Parathyroid adenoma (tissue), 2 donors: ENCODE measurements around the gene MTRF1.

ENCODE experiments used
- H2AFZ ChIP-seq: fragments of 300-600 bp; sonication (generic); one replicate; pipeline ENCODE4 v1.7.0; 2017; ENCODE audit warnings: antibody characterized with exemption, mild to moderate bottlenecking
- H3K27ac ChIP-seq: fragments of 300-600 bp; sonication (generic); one replicate; pipeline ENCODE4 v1.7.0; 2017
- H3K27me3 ChIP-seq: fragments of 300-600 bp; sonication (generic); one replicate; pipeline ENCODE4 v1.7.0; 2017; ENCODE audit warnings: low read length; ENCODE audit not compliant: control insufficient read depth, insufficient read depth
- H3K36me3 ChIP-seq: fragments of 300-600 bp; sonication (generic); one replicate; pipeline ENCODE4 v1.7.0; 2017; ENCODE audit warnings: low read length; ENCODE audit not compliant: control insufficient read depth, insufficient read depth
- H3K4me1 ChIP-seq: fragments of 300-600 bp; sonication (generic); one replicate; pipeline ENCODE4 v1.7.0; 2017; ENCODE audit warnings: control low read depth
- H3K4me2 ChIP-seq: fragments of 300-600 bp; sonication (generic); one replicate; pipeline ENCODE4 v1.7.0; 2017; ENCODE audit warnings: low read length
- H3K4me3 ChIP-seq: fragments of 300-600 bp; sonication (generic); one replicate; pipeline ENCODE4 v1.7.0; 2017; ENCODE audit warnings: low read depth, low read length
- H3K79me2 ChIP-seq: fragments of 300-600 bp; sonication (generic); one replicate; pipeline ENCODE4 v1.7.0; 2017; ENCODE audit warnings: control low read depth
- H3K9ac ChIP-seq: fragments of 300-600 bp; sonication (generic); one replicate; pipeline ENCODE4 v1.7.0; 2017; ENCODE audit warnings: mild to moderate bottlenecking
- H3K9me3 ChIP-seq: fragments of 300-600 bp; sonication (generic); one replicate; pipeline ENCODE4 v1.7.0; 2017; ENCODE audit warnings: low read length; ENCODE audit not compliant: control insufficient read depth
- CTCF ChIP-seq: fragments of 300-600 bp; sonication (generic); IDR thresholded peaks from one replicate; pipeline ENCODE4 v1.7.0; 2017; ENCODE audit warnings: antibody characterized with exemption, mild to moderate bottlenecking
- donor health status: primary hyperparathyroidism.

MTRF1 gene

GRCh38 chr13:41220401-41220800, 43.0 kb downstream of the MTRF1 start:
- H3K4me1 ChIP-seq, result no peaks in the 10 kb centered on the region
- H3K9ac ChIP-seq, result no peak overlapping the region
- no peaks in the 10 kb centered on the region for H3K36me3 ChIP-seq
- no peaks in the 10 kb centered on the region for H3K27me3 ChIP-seq
- H3K79me2 ChIP-seq, result no peaks in the 10 kb centered on the region
- TF ChIP-seq CTCF, result no peak
- no peak overlapping the region for H3K4me2 ChIP-seq
- H3K4me3 ChIP-seq, result no peak overlapping the region
- no peak overlapping the region for H2AFZ ChIP-seq
- no peak overlapping the region for H3K27ac ChIP-seq
- no peaks in the 10 kb centered on the region for H3K9me3 ChIP-seq

GRCh38 chr13:41216160-41216559, 47.2 kb downstream of the MTRF1 start:
- H3K4me2 ChIP-seq, result no peak overlapping the region
- H3K4me3 ChIP-seq, result no peak overlapping the region
- no peaks in the 10 kb centered on the region for H3K36me3 ChIP-seq
- H3K79me2 ChIP-seq, result no peaks in the 10 kb centered on the region
- no peak for TF ChIP-seq CTCF
- H3K9me3 ChIP-seq, result no peaks in the 10 kb centered on the region
- no peaks in the 10 kb centered on the region for H3K27me3 ChIP-seq
- H3K27ac ChIP-seq, result no peak overlapping the region
- no peak overlapping the region for H2AFZ ChIP-seq
- no peak overlapping the region for H3K9ac ChIP-seq
- no peaks in the 10 kb centered on the region for H3K4me1 ChIP-seq

DNA sequence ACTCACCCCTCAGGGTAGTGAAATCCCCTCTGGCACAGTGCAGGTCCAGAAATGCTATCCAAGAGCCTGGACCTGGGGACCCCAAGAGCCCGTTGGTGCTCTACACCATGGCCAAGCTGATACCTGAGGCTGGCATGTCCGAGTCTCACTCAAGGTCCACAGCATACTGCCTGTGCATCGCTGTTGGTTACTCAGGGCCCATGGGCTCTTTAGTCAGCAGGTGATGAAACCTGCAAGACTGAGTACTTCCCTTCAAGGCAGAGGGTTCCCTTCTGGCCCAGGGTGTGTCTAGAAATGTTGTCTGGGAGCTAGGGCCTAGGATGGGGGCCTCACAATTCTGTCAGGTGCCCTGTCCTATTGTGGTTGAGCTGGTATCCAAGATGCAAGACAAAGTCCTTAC, 49.5 kb downstream of the MTRF1 start:
- no peaks in the 10 kb centered on the region for H3K9me3 ChIP-seq
- no peak overlapping the region for H3K27ac ChIP-seq
- no peak overlapping the region for H3K4me2 ChIP-seq
- H3K79me2 ChIP-seq, result no peaks in the 10 kb centered on the region
- TF ChIP-seq CTCF, result no peak
- H3K4me3 ChIP-seq, result no peak overlapping the region
- H3K27me3 ChIP-seq, result no peaks in the 10 kb centered on the region
- H2AFZ ChIP-seq, result no peak overlapping the region
- no peaks in the 10 kb centered on the region for H3K4me1 ChIP-seq
- no peaks in the 10 kb centered on the region for H3K36me3 ChIP-seq
- H3K9ac ChIP-seq, result no peak overlapping the region

- no peak overlapping the region for H3K4me2 ChIP-seq
- no peak overlapping the region for H3K4me3 ChIP-seq
- no peak overlapping the region for H2AFZ ChIP-seq
- H3K9me3 ChIP-seq, result no peaks in the 10 kb centered on the region
- H3K27me3 ChIP-seq, result no peaks in the 10 kb centered on the region
- H3K36me3 ChIP-seq, result no peaks in the 10 kb centered on the region
- H3K4me1 ChIP-seq, result no peaks in the 10 kb centered on the region
- H3K9ac ChIP-seq, result no peak overlapping the region
- H3K79me2 ChIP-seq, result no peaks in the 10 kb centered on the region
- no peak for TF ChIP-seq CTCF
- no peak overlapping the region for H3K27ac ChIP-seq
These were observed 50.1 kb downstream of the MTRF1 start for GRCh38 chr13:41213316-41213715.

DNA sequence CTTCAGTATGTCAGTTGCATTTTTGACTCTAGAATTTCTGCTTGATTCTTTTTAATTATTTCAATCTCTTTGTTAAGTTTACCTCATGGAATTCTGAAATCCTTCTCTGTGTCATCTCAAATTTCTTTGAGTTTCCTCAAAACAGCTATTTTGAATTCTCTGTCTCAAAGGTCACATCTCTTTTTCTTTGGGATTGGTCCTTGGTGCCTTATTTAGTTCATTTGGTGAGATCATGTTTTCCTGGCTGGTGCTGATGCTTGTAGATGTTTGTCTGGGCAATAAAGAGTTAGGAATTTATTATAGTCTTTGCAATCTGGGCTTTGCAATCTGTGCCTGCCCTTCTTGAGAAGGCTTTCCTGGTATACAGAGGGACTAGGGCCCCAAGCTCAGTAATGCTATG, 50.5 kb downstream of the MTRF1 start:
- TF ChIP-seq CTCF, result no peak
- Histone ChIP-seq H3K79me2 (no peaks in the 10 kb centered on the region), H3K9me3 (no peaks in the 10 kb centered on the region), H3K4me2 (no peak overlapping the region), H3K36me3 (no peaks in the 10 kb centered on the region), H3K27ac (no peak overlapping the region), H3K27me3 (no peaks in the 10 kb centered on the region), H3K9ac (no peak overlapping the region), H3K4me3 (no peak overlapping the region), H3K4me1 (no peaks in the 10 kb centered on the region), H2AFZ (no peak overlapping the region)
